NCI-H128 (cell line): ENCODE results near the gene SIX6.

Experiments
- DNase-seq: peaks from one replicate; lab custom pipeline; 2025; ENCODE audit not compliant: unreplicated experiment; lab: John Stamatoyannopoulos, UW

Gene SIX6

DNA sequence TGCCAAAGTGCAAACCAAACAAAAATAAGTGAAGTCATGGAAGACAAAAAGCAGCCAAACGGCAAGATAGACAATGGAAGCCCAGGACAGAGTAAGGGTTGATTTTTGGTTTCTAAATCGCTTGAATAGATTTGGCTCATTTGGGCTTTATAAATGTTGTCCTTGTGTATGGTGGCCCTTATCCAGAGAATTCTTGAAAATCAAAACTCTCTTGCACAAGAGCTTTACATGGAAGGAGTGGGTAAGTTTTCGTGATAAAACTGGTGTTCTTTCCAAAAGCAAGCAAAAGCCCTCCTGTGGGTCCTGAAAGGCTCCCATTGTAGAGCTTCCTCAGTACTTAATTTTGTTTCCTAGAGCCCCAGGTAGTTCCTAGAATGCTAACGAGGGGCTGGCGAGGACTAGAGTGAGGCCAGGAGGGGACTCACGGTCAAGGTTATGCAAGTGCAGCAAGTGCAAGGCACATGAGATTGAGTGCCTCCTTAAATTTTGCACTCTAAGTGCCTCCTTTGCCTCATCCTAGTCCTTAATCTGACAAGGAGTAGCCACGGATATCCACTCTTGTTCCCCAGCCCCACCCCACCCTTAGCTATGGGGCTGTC, 4.1 kb downstream of the SIX6 start:
- no peak for DNase-seq

DNA sequence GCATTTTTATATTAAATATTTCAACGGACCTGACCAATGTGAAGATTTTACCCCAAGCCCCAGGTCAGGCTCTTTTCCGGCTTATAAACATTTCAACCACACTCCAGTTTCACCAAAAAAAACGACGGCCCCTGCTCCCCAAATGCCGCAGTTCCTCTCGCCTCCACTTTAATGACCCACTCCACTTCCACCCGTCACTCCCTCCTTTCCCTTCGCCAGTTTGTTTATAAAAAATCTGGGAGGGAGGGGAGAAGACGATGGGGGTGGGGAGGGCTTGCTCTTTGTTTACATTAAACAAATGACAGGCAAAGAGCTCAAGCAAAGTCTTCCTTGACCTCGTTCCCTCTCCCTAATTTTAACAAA, 5.4 kb downstream of the SIX6 start:
- peak; percentile 36 for DNase-seq

DNA sequence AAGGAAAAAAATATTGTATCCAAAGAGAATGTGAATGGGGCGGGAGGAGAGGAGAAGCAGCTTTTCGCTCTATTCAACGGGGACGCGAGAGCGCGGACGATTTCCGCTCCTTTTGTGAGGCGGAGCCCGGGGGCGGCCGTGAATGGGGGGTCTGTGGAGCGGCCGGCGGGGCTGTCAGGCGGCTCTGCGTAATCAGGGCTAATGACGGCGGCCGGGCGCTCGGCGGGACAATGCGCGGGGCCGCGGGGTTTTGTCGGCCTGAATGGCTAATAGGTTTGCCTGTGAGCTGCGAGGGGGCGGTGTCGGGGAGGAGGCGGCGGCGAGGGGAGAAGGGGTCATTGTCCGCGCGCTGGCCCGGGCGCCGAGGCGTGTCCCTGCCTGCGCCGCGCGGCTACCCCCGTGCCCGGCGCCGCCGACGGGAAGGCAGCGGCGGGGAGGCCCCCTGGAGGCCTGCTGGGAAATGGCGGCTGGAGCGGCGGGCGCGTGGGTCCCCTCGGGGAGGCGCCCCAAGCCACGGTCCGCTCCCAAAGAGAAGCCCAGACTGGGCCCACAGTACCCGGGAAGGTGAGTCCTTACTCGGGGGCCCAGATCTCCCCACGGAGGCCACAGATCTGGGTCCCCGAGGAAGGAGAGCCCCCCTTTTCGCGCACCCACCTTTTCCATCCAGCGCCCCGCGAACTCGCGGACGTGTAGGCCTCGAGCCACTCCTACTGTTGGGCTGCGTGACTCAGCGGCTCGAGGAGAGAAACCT, 6.0 kb downstream of the SIX6 start:
- no peak for DNase-seq

DNA sequence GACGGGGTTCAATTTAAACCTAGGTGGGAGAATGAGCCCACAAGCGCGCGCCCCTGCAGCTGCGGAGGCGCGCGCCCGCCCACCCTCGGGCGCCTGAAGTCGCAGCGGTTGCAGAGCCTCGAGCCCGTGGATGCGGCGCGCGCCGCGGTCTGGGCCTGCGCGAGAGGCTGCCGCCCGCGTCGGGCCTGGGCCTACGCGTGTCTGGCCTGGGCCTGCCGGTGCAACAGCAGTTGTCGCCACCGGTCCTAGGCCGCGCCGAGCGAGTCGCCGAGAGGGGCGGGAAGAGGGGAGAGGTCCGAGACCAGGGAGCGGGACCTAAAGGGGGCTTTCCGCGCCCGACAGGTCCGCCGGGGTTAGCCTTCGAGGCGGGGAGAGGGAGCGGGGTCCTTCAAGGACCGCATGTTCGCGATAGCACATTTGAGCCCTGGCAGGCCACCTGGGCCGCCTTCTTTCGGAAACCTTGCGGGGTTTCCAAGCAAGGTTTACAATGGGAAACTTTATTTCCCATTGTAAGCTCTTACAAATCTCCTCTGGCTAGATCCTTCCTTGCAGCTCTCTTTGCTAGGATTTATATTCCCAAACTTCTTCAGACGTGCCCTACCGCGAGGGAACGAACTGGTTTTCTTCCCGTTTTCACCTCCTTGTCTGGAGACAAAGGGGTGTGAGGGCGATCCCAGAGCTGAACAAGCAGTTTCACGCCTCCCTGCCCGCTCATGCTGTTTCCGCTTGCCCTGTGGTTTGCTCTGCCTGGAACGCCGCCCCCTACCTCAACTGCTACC, 6.8 kb downstream of the SIX6 start:
- DNase-seq: no peak

DNA sequence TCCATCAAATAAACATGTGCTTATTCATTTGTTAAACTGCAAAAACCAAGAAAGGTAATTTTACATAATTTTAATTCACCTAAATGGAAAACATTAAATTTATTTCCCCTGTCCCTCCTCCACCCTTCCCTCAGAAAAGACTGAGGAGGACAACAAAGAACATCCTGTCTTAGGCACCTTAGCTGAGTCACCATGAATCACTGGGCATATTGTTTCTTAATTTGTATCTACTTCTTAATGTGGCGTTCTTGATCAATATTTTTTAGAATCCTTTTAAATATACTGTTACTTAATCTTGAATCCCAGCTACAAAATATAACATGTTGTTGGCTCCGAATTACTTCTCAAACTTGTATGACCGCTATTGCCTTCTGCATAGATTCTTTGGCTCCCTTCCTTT, 23.5 kb downstream of the SIX6 start:
- no peak for DNase-seq

DNA sequence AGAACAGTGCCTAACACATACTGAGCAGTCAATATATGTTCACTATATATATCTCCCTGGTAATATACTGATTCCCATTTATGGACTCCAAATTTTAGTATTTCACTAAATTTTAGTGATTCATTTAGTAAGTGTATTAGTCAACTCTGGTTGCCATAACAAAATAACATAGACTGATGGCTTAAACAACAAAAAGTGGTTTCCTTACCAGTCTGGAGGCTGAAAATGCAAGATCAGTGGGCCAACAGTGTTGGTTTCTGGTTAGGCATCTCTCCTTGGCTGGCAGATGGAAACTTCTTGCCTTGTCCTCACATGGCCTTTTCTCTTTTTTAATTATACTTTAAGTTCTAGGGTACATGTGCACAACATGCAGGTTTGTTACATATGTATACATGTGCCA, 28.7 kb downstream of the SIX6 start:
- no peak for DNase-seq

DNA sequence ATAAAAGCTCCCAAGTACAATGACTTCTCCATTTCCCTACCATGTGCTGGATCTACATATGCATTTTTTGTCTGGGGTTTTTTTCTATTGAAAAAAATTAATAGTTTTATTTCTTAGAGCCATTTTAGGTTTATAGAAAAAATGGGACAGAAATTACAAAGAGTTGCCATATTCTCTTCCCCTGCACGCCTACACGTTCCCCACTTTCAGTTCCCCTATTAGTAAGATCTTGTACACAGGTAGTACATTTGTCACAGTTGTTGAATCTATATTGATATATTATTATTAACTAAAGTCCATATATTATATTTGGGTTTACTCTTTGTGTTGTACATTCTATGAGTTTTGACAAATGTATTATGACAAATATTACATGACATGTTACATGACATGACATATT, 35.7 kb downstream of the SIX6 start:
- no peak for DNase-seq

DNA sequence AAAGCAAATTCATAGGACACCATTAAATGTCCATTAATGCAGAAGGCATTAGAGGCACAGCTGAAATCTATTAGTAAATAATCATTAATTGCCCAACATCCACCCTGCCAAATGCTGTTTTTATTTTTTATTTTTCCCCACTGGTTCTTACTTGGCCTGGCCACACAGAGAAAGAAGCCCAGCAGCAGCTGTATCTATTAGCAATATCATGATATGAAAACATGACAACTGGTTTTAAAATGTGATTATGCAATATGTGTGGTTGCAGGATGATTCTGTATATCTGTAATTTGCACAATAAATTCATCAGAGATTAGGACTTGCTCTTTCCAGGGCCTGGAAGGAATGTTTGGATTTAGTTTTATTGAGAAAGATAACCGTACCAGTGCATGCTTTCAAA, 44.9 kb downstream of the SIX6 start:
- DNase-seq: no peak

DNA sequence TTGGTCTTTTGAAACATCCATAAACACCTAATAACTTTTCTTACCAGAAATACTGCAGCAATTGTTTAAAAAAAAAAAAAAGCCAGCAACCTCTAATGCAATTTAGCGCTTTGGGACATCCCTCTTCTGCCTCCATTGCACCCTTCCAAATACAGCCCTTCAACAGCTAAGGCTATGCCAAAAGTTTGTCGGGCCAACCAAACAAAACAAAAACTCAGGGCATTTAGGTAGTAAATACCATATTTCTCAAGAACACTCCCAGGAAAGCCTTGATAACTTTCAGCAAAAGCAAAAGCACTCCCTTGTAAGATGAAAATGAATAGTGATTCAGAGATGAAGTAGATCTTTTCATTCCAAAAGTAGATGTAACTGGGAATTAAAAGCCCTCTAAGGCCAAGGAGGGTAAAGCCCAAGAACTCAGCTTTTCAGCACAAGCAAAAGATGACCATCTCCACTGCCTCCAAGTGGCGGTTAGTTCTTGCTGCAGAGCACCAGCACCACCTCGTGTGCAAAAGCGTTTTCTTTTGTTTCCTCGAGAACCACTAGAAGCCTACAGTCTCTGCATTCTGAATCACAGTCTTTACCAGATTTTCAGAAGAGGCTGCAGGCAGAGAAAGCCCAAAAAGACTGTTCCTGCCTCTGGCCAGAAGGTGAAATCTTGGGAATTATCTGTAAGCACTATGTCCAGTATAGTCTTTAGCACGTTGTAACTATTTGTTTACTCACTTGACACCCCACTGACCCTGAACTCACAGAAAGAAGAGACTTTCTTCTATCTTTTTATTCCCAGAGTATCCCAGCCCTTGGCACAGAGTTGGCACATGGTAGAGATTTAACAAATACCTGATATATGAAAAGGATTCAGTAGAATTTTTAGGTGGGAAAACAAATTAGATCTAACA, 53.1 kb downstream of the SIX6 start:
- DNase-seq: peak; percentile 57
